Effector memory CD8-positive, alpha-beta T cell (primary cell): ENCODE results near the gene TYW1.
"Not testable (repeated sequence)": the region's sequence is repeated elsewhere in the genome, so short reads cannot be mapped to it uniquely, and the experiment has no call there.

Experiments used
- ATAC-seq: fragments of 150-1000 bp; cut with Tn5 transposase; replicated peaks from 2 replicates; pipeline ENCODE4 v1.10.0; 2021; ENCODE audit warnings: mild to moderate bottlenecking, moderate library complexity
- DNase-seq, 3 experiments: peaks; one replicate each; pipeline ENCODE4 v3.0.0; 2021
- H3K27ac Mint-ChIP-seq, 2 donors: one replicate each; pipeline ENCODE4 v1.8.0; 2022; ENCODE audit warnings: mild to moderate bottlenecking in 2 of 2, mixed read lengths in 2 of 2, moderate library complexity in 2 of 2
- H3K27me3 Mint-ChIP-seq, 2 donors: one replicate each; pipeline ENCODE4 v1.8.0; 2022; ENCODE audit warnings: mixed read lengths in 2 of 2
- H3K36me3 Mint-ChIP-seq: one replicate; pipeline ENCODE4 v1.8.0; 2022; ENCODE audit warnings: mild to moderate bottlenecking, moderate library complexity, mixed read lengths; ENCODE audit not compliant: insufficient read depth
- H3K4me1 Mint-ChIP-seq, 2 donors: one replicate each; pipeline ENCODE4 v1.8.0; 2022; ENCODE audit warnings: low read depth in 2 of 2, mixed read lengths in 2 of 2
- H3K4me3 Mint-ChIP-seq, 2 donors: one replicate each; pipeline ENCODE4 v1.8.0; 2022; ENCODE audit warnings: mild to moderate bottlenecking in 2 of 2, mixed read lengths in 2 of 2, moderate library complexity in 2 of 2
- H3K9me3 Mint-ChIP-seq, 2 donors: one replicate each; pipeline ENCODE4 v1.8.0; 2022; ENCODE audit warnings: mixed read lengths in 2 of 2

TYW1 gene

DNA sequence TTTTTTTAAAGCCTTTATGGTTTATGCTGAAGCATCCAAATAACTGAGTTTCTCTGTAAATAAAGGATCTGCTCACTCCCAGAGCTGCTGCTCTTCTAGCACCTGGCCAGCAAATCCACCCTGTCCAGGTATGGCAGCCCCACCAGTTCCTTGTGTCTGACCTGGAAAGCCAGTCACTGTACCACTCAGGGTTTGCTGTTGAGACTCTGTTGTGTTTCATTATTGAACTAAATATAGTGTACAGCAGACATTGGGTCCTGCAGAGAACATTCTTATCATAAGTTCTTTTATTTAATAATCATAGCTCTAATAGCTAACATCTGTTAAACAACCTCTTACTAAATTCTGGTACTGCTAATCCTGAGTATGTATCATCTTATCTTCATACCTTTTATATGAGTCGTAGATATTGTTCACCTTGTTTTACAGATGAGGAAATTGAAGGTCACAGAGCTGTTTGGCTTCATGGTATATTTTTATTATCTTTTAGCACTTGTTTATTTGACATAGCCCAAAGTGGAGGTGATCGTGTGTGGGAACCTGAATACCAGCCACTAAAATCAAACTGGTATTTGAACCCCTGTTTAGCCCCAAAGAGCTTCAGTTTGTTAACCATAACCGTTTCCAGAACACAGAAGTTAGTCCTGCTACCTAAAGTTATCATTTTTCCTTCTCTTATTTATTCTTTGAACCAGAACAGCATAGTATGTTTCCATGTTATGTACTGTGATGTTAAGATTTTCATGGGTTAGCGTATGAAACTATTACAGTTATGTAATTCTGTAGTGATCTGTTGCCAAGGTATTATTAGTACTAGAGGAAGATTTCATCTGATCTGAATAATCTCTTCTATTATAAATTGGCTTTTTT lies 139.2 kb downstream of the TYW1 start:
- H3K4me3 Mint-ChIP-seq, H3K27me3 Mint-ChIP-seq, H3K4me1 Mint-ChIP-seq, H3K27ac Mint-ChIP-seq, H3K9me3 Mint-ChIP-seq, ATAC-seq, DNase-seq: not testable (repeated sequence)
- H3K36me3 Mint-ChIP-seq = peaks cover 10% of the 10 kb centered on the region

DNA sequence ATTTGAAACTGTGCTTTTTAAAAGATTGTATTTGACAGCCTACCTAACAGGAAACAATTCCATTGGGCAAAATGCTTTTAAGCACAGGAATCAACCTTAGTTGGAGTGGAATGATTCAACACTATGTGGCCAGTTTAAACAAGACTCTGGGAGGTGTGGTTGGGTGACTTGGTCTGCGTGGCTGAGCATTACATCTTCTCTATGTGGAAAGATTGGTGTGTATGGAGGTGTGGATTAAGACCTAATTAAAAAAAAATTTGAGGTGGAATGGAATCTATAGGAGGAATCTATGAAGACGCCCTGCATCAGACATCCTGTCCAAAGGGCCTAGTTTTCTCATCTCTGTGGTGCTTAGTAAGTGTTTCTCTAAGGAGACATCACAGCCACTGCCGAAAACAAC lies 140.9 kb downstream of the TYW1 start:
- H3K27me3 Mint-ChIP-seq = not testable (repeated sequence)
- H3K27ac Mint-ChIP-seq = peak overlapping the region in 1 of 2 donors; percentile 7

DNA sequence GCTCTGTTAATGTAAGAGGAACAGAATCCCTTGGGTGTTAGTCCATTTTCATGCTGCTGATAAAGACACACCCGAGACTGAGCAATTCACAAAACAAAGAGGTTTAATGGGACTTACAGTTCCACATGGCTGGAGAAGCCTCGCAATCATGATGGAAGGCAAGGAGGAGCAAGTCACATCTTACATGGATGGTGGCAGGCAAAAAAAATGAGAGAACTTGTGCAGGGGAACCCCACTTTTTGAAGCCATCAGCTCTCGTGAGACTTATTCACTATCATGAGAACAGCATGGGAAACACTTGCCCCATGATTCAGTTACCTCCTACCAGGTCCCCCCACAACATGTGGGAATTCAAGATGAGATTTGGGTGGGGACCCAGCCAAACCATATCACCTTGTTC lies 143.2 kb downstream of the TYW1 start:
- H3K4me3 Mint-ChIP-seq, H3K27me3 Mint-ChIP-seq, DNase-seq, H3K27ac Mint-ChIP-seq, ATAC-seq, H3K9me3 Mint-ChIP-seq, H3K4me1 Mint-ChIP-seq: not testable (repeated sequence)
- H3K36me3 Mint-ChIP-seq = peaks cover 10% of the 10 kb centered on the region

More for the DNA sequence above, 140.9 kb downstream of the TYW1 start:
- ATAC-seq, H3K9me3 Mint-ChIP-seq, H3K4me1 Mint-ChIP-seq, H3K4me3 Mint-ChIP-seq, DNase-seq: not testable (repeated sequence)
- peaks cover 10% of the 10 kb centered on the region for H3K36me3 Mint-ChIP-seq

DNA sequence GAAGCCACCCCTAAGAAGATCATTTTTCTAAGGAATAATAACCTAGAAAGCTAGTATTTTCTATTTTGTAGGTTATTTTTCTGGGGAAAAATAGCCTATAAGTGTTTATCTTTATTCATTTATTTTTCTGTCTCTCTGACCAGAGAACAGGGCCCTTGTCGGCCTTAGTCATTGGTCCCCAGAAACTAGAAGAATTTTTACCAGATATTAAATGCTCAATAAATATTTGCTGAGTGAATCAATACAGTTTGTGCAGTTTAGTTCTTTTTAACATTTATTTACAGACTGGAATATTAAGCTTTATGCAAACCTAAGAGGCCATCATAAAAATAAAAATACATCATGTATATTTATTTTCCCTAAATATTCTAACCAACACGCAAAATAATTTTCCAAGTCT lies 144.4 kb downstream of the TYW1 start:
- ATAC-seq, H3K27me3 Mint-ChIP-seq, H3K27ac Mint-ChIP-seq, DNase-seq, H3K36me3 Mint-ChIP-seq, H3K4me3 Mint-ChIP-seq, H3K9me3 Mint-ChIP-seq, H3K4me1 Mint-ChIP-seq: not testable (repeated sequence)

DNA sequence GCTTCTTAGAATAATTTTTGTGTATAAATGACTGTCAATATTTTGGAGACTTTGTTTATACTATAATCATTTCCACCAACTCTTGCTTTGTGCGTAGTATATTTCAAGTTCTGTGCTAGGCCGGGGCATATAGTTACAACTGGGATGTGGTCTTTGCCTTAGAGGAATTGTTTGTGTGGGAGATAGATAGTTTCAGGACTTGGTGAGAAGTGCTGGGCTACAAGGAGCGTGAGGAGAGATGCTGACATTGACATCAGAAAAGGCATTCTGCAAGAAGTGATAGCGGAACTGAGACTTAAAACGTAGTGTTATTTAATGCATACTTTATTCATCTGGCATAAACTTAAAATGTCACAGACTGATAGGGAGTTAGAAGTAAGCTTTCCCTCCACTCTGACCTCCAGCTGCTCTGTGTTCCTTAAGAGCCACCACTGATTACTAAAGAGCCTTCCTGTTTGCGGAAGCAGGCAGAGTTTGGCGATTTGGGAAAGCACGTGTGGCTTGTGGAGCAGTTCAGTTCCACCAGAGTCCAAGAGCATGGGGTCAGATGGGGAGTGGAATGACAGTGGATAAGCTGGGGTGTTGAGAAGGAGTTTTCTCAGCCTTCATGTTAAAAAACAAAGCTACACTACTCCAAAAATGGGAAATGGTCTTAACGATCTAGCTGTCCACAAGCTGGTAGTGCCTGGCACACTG lies 146.6 kb downstream of the TYW1 start:
- not testable (repeated sequence) for H3K9me3 Mint-ChIP-seq, H3K4me3 Mint-ChIP-seq, ATAC-seq, H3K27ac Mint-ChIP-seq, H3K36me3 Mint-ChIP-seq, H3K27me3 Mint-ChIP-seq, DNase-seq, H3K4me1 Mint-ChIP-seq

DNA sequence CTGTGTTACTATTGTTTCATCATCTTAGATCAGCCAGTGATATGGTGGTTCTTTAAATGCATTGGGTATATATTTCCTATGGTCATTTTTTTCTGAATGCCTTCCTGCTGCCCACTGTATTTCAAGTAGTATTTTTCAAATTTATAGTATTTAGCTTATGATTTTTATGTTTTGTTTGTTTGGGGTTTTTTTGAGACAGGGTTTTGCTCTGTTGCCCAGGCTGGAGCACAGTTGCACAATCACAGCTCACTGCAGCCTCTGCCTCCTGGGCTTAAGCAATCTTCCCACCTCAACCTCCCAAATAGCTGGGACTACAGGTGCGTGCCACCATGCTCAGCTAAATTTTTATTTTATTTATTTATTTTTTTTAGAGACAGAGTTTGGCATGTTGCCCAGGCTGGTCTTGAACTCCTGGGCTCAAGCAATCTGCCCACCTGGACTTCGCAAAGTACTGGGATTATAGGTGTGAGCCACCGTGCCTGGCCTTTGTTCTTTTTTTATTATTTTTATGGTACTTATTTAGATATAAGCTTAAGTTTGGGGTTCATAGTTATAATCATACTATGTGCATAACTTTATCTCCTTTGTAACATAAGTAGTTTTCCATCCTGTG lies 149.1 kb downstream of the TYW1 start:
- not testable (repeated sequence) for H3K4me1 Mint-ChIP-seq, DNase-seq, H3K9me3 Mint-ChIP-seq, H3K27me3 Mint-ChIP-seq, H3K36me3 Mint-ChIP-seq, H3K4me3 Mint-ChIP-seq, ATAC-seq
- H3K27ac Mint-ChIP-seq = peak overlapping the region in 1 of 2 donors; percentile 53

DNA sequence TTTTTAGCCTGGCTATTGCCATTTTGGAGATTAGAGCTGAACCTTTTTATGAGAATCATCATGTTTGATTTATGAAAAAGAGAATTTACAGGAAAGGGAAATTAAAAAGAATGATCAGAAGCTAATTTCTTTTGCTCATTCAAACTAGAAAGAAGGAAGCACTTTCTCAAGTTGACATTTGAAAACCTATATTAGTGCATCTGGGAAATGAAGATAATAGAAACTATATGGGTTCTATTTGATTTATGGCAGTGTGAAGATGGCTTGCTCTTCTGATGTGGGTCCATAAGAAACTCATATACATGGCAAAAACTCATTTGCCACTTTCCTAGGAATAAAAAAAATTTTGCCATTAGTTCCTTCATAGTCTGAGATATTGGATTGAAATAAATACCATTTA lies 152.5 kb downstream of the TYW1 start:
- not testable (repeated sequence) for H3K36me3 Mint-ChIP-seq, H3K27me3 Mint-ChIP-seq, H3K4me1 Mint-ChIP-seq, H3K4me3 Mint-ChIP-seq, ATAC-seq, DNase-seq, H3K27ac Mint-ChIP-seq, H3K9me3 Mint-ChIP-seq

DNA sequence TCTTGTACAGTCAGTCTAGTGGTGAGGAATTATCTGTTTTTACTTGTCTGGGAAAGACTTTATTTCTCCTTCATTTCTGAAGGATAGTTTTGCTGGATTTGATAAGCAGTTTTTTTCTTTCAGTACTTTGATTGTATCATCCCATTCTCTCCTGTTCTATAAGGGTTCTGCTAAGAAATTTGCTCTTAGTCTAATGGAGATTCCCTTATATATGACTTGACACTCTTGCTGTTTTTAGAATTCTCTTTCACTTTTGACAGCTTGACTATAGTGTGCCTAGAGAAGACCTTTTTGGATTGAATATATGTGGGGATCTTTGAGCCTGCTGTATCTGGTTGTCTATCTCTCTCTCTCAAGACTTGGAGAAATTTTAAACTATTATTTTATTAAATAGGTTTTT lies 157.7 kb downstream of the TYW1 start:
- ATAC-seq, H3K9me3 Mint-ChIP-seq: not testable (repeated sequence)
- peaks cover 3 to 15% of the 10 kb centered on the region in 2 donors for H3K4me1 Mint-ChIP-seq

DNA sequence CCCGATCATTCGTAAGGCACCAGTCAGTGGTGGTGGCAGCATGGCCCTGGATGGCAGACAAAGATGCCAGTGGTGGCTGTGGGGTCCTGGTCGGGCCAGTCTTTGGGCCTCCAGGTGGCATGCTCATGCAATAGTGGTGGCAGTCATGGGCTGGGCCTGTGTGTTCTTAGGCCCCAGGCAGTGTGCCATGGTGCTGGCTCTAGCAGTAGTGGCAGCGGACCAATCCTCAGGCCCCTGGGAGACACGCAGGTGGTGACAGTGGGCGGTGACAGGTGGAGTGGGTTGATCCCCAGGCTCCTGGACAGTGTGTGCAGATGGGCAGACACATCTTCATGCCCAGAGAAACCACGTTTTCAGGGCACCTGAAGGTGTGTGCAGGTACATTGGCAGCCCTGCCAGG lies 159.4 kb downstream of the TYW1 start:
- peaks cover 3 to 19% of the 10 kb centered on the region in 2 donors for H3K4me1 Mint-ChIP-seq
- not testable (repeated sequence) for H3K27me3 Mint-ChIP-seq, H3K27ac Mint-ChIP-seq, H3K4me3 Mint-ChIP-seq, DNase-seq, ATAC-seq, H3K9me3 Mint-ChIP-seq
- H3K36me3 Mint-ChIP-seq = peaks cover 16% of the 10 kb centered on the region

More for the DNA sequence above, 157.7 kb downstream of the TYW1 start:
- not testable (repeated sequence) for H3K4me3 Mint-ChIP-seq, H3K27me3 Mint-ChIP-seq, DNase-seq, H3K27ac Mint-ChIP-seq
- peaks cover 16% of the 10 kb centered on the region for H3K36me3 Mint-ChIP-seq

DNA sequence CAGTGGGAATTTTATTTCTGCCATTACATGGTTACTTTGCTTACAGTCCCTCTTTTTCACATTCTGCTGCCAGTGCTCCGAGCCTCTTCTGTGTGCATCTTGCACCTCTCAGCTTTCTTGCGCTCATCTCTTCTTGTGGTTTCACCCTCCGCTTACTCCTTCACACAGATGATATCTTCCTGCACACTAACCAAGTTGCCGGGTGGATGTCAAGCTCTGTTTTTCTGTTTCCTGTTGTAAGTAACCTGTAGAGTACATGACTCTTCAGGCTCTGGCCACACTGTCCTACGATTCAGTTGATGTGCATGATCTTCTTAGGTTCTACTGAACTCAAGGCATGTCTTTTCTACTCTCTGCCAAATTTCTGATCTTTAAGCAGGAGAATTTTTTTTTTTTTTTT lies 166.7 kb downstream of the TYW1 start:
- Mint-ChIP-seq H3K4me1 (peaks cover 9 to 34% of the 10 kb centered on the region in 2 donors), H3K4me3 (peak overlapping the region; percentile 49 to 68), H3K27ac (peak overlapping the region; percentile 51 to 74)
- not testable (repeated sequence) for H3K9me3 Mint-ChIP-seq, H3K27me3 Mint-ChIP-seq, H3K36me3 Mint-ChIP-seq
- peak; percentile 8 to 53 (median 24) for DNase-seq
- ATAC-seq = peak; percentile 97

DNA sequence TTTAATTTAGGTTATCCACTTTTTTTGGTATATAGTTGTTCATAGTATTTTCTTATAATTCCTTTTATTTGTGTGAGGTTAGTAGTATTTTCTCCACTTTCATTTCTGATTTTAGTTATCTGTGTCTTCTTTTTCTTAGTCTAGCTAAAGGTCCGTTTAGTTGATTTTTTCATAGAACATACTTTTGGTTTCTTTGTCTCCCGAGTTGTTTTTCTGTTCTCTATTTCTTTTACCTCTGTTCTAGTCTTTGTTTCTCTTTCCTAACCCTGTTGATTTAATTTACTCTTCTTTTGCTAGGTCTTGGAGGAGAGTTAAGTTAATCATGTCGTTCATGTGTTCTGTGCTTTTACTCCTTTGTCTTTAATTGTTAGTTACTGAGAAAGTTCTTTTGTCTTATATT lies 174.5 kb downstream of the TYW1 start:
- not testable (repeated sequence) for H3K4me3 Mint-ChIP-seq, H3K27me3 Mint-ChIP-seq, ATAC-seq, H3K9me3 Mint-ChIP-seq, H3K36me3 Mint-ChIP-seq, DNase-seq, H3K4me1 Mint-ChIP-seq
- peak overlapping the region; percentile 6 to 38 for H3K27ac Mint-ChIP-seq

DNA sequence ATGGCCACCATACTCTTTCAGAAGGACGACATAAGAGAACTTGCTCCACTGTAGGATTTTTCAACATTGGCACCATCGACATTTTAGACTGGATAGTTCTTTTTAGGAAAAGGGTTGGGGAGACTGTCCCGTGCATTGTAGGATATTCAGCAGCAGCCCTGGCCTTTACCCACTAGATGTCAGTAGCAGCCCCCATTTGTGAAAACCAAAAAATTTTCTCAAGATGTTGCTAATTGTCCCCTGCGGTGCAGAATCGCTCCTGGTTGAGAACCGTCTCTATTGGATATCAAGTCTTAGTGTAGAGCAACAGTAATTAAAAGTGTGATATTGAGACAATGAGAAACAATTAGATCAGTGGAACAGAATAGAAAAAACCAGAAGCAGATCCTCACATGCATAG lies 180.1 kb downstream of the TYW1 start:
- not testable (repeated sequence) for H3K4me3 Mint-ChIP-seq, H3K36me3 Mint-ChIP-seq, H3K27me3 Mint-ChIP-seq, H3K27ac Mint-ChIP-seq, H3K9me3 Mint-ChIP-seq, H3K4me1 Mint-ChIP-seq, DNase-seq
- peak; percentile 39 for ATAC-seq

DNA sequence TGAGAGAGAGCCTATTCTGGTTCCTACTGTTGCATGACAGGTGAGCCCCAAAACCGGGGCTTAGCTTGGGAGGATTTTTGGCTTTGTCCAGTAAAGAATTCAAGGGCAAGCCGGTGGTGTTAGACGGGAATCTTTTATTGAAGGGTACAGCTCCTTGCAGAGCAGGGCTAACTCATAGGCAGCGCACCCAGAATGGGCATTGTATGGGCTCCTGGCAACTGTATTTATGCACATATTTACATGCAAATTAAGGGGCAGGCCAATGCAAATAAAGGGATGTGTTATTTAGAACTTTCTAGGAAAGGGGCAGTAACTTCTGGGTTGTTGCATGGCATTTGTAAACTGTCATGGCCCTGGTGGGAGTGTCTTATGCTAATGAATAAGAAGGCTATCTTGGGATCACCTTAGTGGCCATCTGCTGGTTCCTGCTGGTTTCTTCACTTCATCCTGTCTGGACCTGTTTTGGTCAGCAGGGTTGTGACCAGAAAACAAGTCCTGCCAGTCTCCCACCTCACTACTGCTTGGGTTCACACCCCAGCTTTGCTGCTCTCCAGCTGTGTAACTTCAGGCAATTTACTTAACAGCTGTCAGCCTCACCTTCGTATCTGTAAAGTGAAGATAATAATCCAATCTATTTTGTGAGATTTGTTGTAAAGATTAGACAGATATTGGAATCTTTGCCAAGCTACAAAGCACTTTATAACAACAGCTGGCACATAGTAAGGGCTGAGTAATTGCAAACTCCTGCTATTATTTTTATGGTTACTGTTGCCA lies 182.5 kb downstream of the TYW1 start:
- H3K4me1 Mint-ChIP-seq, H3K27ac Mint-ChIP-seq, DNase-seq, H3K4me3 Mint-ChIP-seq, H3K36me3 Mint-ChIP-seq, ATAC-seq, H3K27me3 Mint-ChIP-seq, H3K9me3 Mint-ChIP-seq: not testable (repeated sequence)
